Activated CD8-positive, alpha-beta T cell treated with anti-CD3 and anti-CD28 coated beads for 36 hours (primary cell): ENCODE results near the gene CASTOR1. TPM values are rescaled to one million over a fixed set of nuclear protein-coding genes. Genes with fewer than 3 reads are reported as not detected.
"Not testable (repeated sequence)": the region's sequence is repeated elsewhere in the genome, so short reads cannot be mapped to it uniquely, and the experiment has no call there.

ENCODE experiments used
- ATAC-seq: fragments of 200-7000 bp; cut with Tn5 transposase; one replicate; pipeline ENCODE4 v1.10.0; 2021; ENCODE audit warnings: mild to moderate bottlenecking, moderate library complexity
- CTCF ChIA-PET: fragments of 350-600 bp; sonication (Branson Sonifier 250); formaldehyde crosslinking; loops from one replicate; lab custom pipeline; 2021; ENCODE audit warnings: antibody characterized with exemption; lab: Charles Lee
- POLR2A ChIA-PET: fragments of 350-600 bp; sonication (Branson Sonifier 250); formaldehyde crosslinking; loops from one replicate; lab custom pipeline; 2021; ENCODE audit warnings: antibody characterized with exemption; lab: Charles Lee
- DNase-seq: peaks from one replicate; pipeline ENCODE4 v3.0.0-alpha.2; 2020
- H3K27ac Mint-ChIP-seq: one replicate; pipeline ENCODE4 v1.8.0; 2021; ENCODE audit warnings: mild to moderate bottlenecking, mixed read lengths
- H3K27me3 Mint-ChIP-seq: one replicate; pipeline ENCODE4 v1.8.0; 2021; ENCODE audit warnings: mixed read lengths
- H3K36me3 Mint-ChIP-seq: one replicate; pipeline ENCODE4 v1.8.0; 2021; ENCODE audit warnings: low read depth, mixed read lengths
- H3K4me1 Mint-ChIP-seq: one replicate; pipeline ENCODE4 v1.8.0; 2021; ENCODE audit warnings: low read depth, mixed read lengths
- H3K4me3 Mint-ChIP-seq: one replicate; pipeline ENCODE4 v1.8.0; 2021; ENCODE audit warnings: mild to moderate bottlenecking, moderate library complexity, mixed read lengths
- H3K9me3 Mint-ChIP-seq: one replicate; pipeline ENCODE4 v1.8.0; 2021; ENCODE audit warnings: mixed read lengths
- CTCF ChIP-seq: fragments of 200-600 bp; IDR thresholded peaks from one replicate; pipeline ENCODE4 v1.8.0; 2022; ENCODE audit warnings: antibody characterized with exemption, mild to moderate bottlenecking
- intact Hi-C: fragments of 100-400 bp; cut with micrococcal nuclease; formaldehyde crosslinking; loops from one replicate; pipeline ENCODE4 v1.10.0; 2022
- total RNA-seq, 2 experiments: library from RNA; stranded (reverse); gene quantifications; one replicate each; pipeline ENCODE4 v1.2.3, GENCODE V29; 2021

CASTOR1 gene
- total RNA-seq: 1 to 10 TPM; 4.2 to 5.1 TPM

- DNase-seq (peak; percentile 90), ATAC-seq (peak; percentile 86)
- H3K27me3 Mint-ChIP-seq: no peaks in the 10 kb centered on the region
- no peaks in the 10 kb centered on the region for H3K9me3 Mint-ChIP-seq
- intact Hi-C loops: loop anchor here (2.0 to 10.0 kb wide), 2 partner anchors 99 to 185 kb away; no protein-coding TSS in a partner anchor
- ChIA-PET POLR2A (interaction anchor here (0.6 to 3.8 kb wide), 27 partner anchors 8 to 796 kb away, joined by 3 to 22 read pairs (median 4); partner anchors contain the start of genes MTFP1, RNF215, SEC14L2 and TBC1D10A), CTCF (interaction anchor here (0.7 to 19.3 kb wide), 27 partner anchors 9 to 451 kb away, joined by 3 to 472 read pairs (median 17); partner anchors contain the start of genes ASCC2, CCDC157, LIF and MTFP1)
- H3K4me3 Mint-ChIP-seq: peak within 1 kb of the TSS; percentile 76
- peaks cover 22% of the 10 kb centered on the region for H3K4me1 Mint-ChIP-seq
- peak within 1 kb of the TSS; percentile 76 for H3K27ac Mint-ChIP-seq
- no peak for TF ChIP-seq CTCF
- no peaks in the 10 kb centered on the region for H3K36me3 Mint-ChIP-seq
Measured at GRCh38 chr22:30289141-30289979, at the start of gene CASTOR1. CASTOR1 (minus strand) TSS chr22:30289505; CDS start chr22:30289497, 8 bp downstream.

GRCh38 chr22:30338802-30339201, 49.5 kb upstream of the CASTOR1 start:
- H3K4me1 Mint-ChIP-seq: peaks cover 19% of the 10 kb centered on the region
- no peak for TF ChIP-seq CTCF
- DNase-seq (no peak), ATAC-seq (no peak)
- H3K27me3 Mint-ChIP-seq: no peaks in the 10 kb centered on the region
- intact Hi-C loops: no loop called here
- H3K4me3 Mint-ChIP-seq: no peak overlapping the region
- H3K27ac Mint-ChIP-seq: no peak overlapping the region
- CTCF ChIA-PET: interaction anchor here (1.4 to 3.9 kb wide), 2 partner anchors 49 to 51 kb away, joined by 3 to 10 read pairs; partner anchors contain the start of gene RNF215
- POLR2A ChIA-PET: interaction anchor here (0.6 to 3.9 kb wide), 4 partner anchors 11 to 439 kb away, joined by 3 to 20 read pairs (median 3); no protein-coding TSS in a partner anchor
- peaks cover 80% of the 10 kb centered on the region for H3K36me3 Mint-ChIP-seq
- H3K9me3 Mint-ChIP-seq: no peaks in the 10 kb centered on the region

GRCh38 chr22:30338341-30338740, 49.0 kb upstream of the CASTOR1 start:
- H3K9me3 Mint-ChIP-seq, H3K27ac Mint-ChIP-seq, DNase-seq, intact Hi-C loops, H3K4me3 Mint-ChIP-seq, H3K27me3 Mint-ChIP-seq, ATAC-seq: not testable (repeated sequence)
- H3K36me3 Mint-ChIP-seq: peaks cover 77% of the 10 kb centered on the region
- ChIA-PET CTCF (interaction anchor here (1.4 to 3.9 kb wide), 2 partner anchors 49 to 50 kb away, joined by 3 to 10 read pairs; partner anchors contain the start of gene RNF215), POLR2A (interaction anchor here (0.6 to 3.9 kb wide), 3 partner anchors 10 to 439 kb away, joined by 3 to 20 read pairs (median 3); no protein-coding TSS in a partner anchor)
- H3K4me1 Mint-ChIP-seq: peaks cover 24% of the 10 kb centered on the region

- no peak overlapping the region for H3K27ac Mint-ChIP-seq
- CTCF ChIA-PET: interaction anchor here (1.5 to 3.9 kb wide), 2 partner anchors 34 to 49 kb away, joined by 3 to 10 read pairs; no protein-coding TSS in a partner anchor
- intact Hi-C loops: no loop called here
- peaks cover 75% of the 10 kb centered on the region for H3K36me3 Mint-ChIP-seq
- DNase-seq (no peak), ATAC-seq (no peak)
- no peak overlapping the region for H3K4me3 Mint-ChIP-seq
- peaks cover 27% of the 10 kb centered on the region for H3K4me1 Mint-ChIP-seq
- no peaks in the 10 kb centered on the region for H3K9me3 Mint-ChIP-seq
- POLR2A ChIA-PET: interaction anchor here (1.2 kb wide), 1 partner anchor 17 kb away, joined by 3 read pairs; no protein-coding TSS in a partner anchor
- TF ChIP-seq CTCF: no peak
- no peaks in the 10 kb centered on the region for H3K27me3 Mint-ChIP-seq
Measured at GRCh38 chr22:30337461-30337778, 48.1 kb upstream of the CASTOR1 start.

- Mint-ChIP-seq H3K36me3 (peaks cover 70% of the 10 kb centered on the region), H3K27me3 (no peaks in the 10 kb centered on the region), H3K4me3 (no peak overlapping the region), H3K27ac (peak overlapping the region; percentile 15), H3K9me3 (no peaks in the 10 kb centered on the region), H3K4me1 (peaks cover 27% of the 10 kb centered on the region)
- ChIA-PET POLR2A (interaction anchor here (0.9 to 1.2 kb wide), 3 partner anchors 9 to 20 kb away, joined by 3 read pairs; partner anchors contain the start of genes CCDC157 and SF3A1), CTCF (interaction anchor here (1.2 to 2.2 kb wide), 3 partner anchors 12 to 49 kb away, joined by 3 to 13 read pairs (median 3); no protein-coding TSS in a partner anchor)
- no peak for TF ChIP-seq CTCF
- intact Hi-C loops: no loop called here
- ATAC-seq (no peak), DNase-seq (no peak)
Measured at GRCh38 chr22:30336752-30337460, 47.6 kb upstream of the CASTOR1 start.
